Tibial nerve (tissue), 4 donors: Measurements from ENCODE around the gene PSMD5. TPM values are rescaled to one million over a fixed set of nuclear protein-coding genes. Genes with fewer than 3 reads are reported as not detected.

Source experiments
- DNase-seq, 2 donors: peaks; one replicate each; pipeline ENCODE4 v3.0.0-alpha.2; 2019; ENCODE audit warnings: low spot score in 2 of 2
- H3K27ac ChIP-seq, 4 donors: fragments of 200-600 bp; sonication (generic) in 3 of 4; one replicate each; pipeline ENCODE4 v1.5.1; 2017 to 2019; ENCODE audit warnings: mild to moderate bottlenecking in 1 of 4
- H3K27me3 ChIP-seq, 2 donors: fragments of 200-600 bp; sonication (generic) in 1 of 2; one replicate each; pipeline versions ENCODE4 v1.5.1 to v1.6.0; 2017 to 2019
- H3K36me3 ChIP-seq, 3 donors: fragments of 200-600 bp; sonication (generic); one replicate each; pipeline ENCODE4 v1.5.1; 2018 to 2019
- H3K4me1 ChIP-seq, 4 donors: fragments of 200-600 bp; sonication (generic) in 3 of 4; one replicate each; pipeline ENCODE4 v1.5.1; 2017 to 2019
- H3K4me3 ChIP-seq, 4 donors: fragments of 200-600 bp; sonication (generic) in 3 of 4; one replicate each; pipeline ENCODE4 v1.5.1; 2017 to 2019; ENCODE audit warnings: mild to moderate bottlenecking in 1 of 4, moderate library complexity in 1 of 4
- H3K9me3 ChIP-seq, 4 donors: fragments of 200-600 bp; sonication (generic) in 3 of 4; one replicate each; pipeline ENCODE4 v1.5.1; 2017 to 2019
- CTCF ChIP-seq, 5 experiments: fragments of 200-600 bp in 3 of 5; fragments of 450-650 bp in 2 of 5; sonication (generic) in 3 of 5; IDR thresholded peaks; one replicate each; pipeline ENCODE4 v1.5.1; 2016 to 2019; ENCODE audit warnings: antibody characterized with exemption in 5 of 5, mild to moderate bottlenecking in 3 of 5, moderate library complexity in 2 of 5
- EP300 ChIP-seq, 2 donors: sonication (generic); formaldehyde crosslinking; IDR thresholded peaks; one replicate each; pipeline ENCODE4 v1.6.1; 2017; ENCODE audit warnings: antibody characterized with exemption in 2 of 2, mild to moderate bottlenecking in 1 of 2
- POLR2A ChIP-seq, 2 donors: fragments of 450-650 bp; IDR thresholded peaks; one replicate each; pipeline ENCODE4 v1.6.1; 2017; ENCODE audit warnings: antibody characterized with exemption in 2 of 2, mild to moderate bottlenecking in 2 of 2, moderate library complexity in 2 of 2
- WGBS, 2 donors: methylation state at CpG; one replicate each; pipeline ENCODE4 v1.1.5; 2018; 5-methylcytosine and 5-hydroxymethylcytosine counted together
- total RNA-seq, 4 donors: library from RNA; depleted of rRNA; stranded (reverse); fragments of >200 nt; gene quantifications; one replicate each; pipeline ENCODE4 v1.1.0, GENCODE V29; 2016

PSMD5 gene
- total RNA-seq, 4 donors from 2014 or later: 33.9 to 37.7 (median 37.4) TPM

DNA sequence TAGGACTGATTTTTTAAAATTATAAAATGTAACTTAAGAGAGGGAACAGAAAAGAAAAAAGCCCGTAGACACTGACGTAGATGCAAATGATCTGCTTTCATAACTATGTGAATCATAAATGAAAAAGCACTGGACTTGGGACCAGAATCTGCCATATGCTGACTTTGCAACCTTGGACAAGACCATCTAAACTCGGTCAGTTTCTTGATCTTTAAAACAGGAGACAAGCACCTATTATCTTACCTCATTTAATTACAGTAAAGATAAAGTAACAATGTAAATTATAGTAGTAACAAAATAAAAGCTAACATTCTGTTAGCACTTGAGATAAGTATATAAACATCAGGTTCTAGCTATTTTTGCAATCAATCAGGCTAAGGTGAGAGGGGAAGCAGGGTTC, 69.5 kb downstream of the PSMD5 start:
- Histone ChIP-seq H3K36me3 (peaks cover 2 to 97% (median 6%) of the 10 kb centered on the region in 3 donors), H3K4me1 (no peaks in the 10 kb centered on the region), H3K9me3 (no peaks in the 10 kb centered on the region), H3K4me3 (no peak overlapping the region), H3K27ac (no peak overlapping the region), H3K27me3 (no peaks in the 10 kb centered on the region)
- WGBS, 2 donors: 85 to 88% methylated on average over 3 of the region's 3 CpGs
- no peak for TF ChIP-seq POLR2A (IDR thresholded peaks at IDR 0.05)
- no peak for TF ChIP-seq CTCF (IDR thresholded peaks at IDR 0.05)
- TF ChIP-seq EP300 (IDR thresholded peaks at IDR 0.05): no peak
- DNase-seq: no peak

GRCh38 chr9:120770931-120771330, 71.8 kb downstream of the PSMD5 start:
- no peaks in the 10 kb centered on the region for H3K27me3 ChIP-seq
- no peak for DNase-seq
- H3K4me3 ChIP-seq: no peak overlapping the region
- H3K9me3 ChIP-seq: no peaks in the 10 kb centered on the region
- 87 to 88% methylated on average over 4 of the region's 4 CpGs for WGBS, 2 donors
- no peaks in the 10 kb centered on the region for H3K4me1 ChIP-seq
- TF ChIP-seq EP300 (IDR thresholded peaks at IDR 0.05): no peak
- no peak for TF ChIP-seq POLR2A (IDR thresholded peaks at IDR 0.05)
- no peak for TF ChIP-seq CTCF (IDR thresholded peaks at IDR 0.05)
- peaks cover 0 to 96% (median 6%) of the 10 kb centered on the region in 3 donors for H3K36me3 ChIP-seq
- H3K27ac ChIP-seq: no peak overlapping the region

GRCh38 chr9:120768886-120769285, 73.8 kb downstream of the PSMD5 start:
- Histone ChIP-seq H3K27me3 (no peaks in the 10 kb centered on the region), H3K4me3 (no peak overlapping the region), H3K9me3 (no peaks in the 10 kb centered on the region), H3K27ac (no peak overlapping the region), H3K36me3 (peaks cover 0 to 97% (median 15%) of the 10 kb centered on the region in 3 donors), H3K4me1 (no peaks in the 10 kb centered on the region)
- no peak for TF ChIP-seq EP300 (IDR thresholded peaks at IDR 0.05)
- TF ChIP-seq POLR2A (IDR thresholded peaks at IDR 0.05): no peak
- TF ChIP-seq CTCF (IDR thresholded peaks at IDR 0.05): no peak
- WGBS, 2 donors: 93 to 97% methylated on average over 1 of the region's 1 CpG
- DNase-seq: no peak

DNA sequence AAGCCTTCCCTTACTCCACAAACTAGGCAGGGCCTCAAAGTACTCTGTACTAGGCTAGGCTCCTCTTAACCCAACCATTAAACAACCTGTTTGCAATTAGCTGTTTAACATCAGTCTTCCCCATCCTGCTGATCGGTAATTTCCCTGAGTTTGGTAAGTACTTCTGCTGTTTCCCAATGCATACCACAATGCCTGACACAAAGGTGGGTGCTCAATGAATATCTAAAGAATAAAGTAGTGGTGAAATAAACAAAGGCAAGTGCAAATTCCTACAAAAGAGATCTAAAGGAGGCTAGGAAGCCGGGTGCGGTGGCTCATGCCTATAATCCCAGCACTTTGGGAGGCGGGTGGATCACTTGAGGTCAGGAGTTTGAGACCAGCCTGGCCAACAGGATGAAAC, 74.5 kb downstream of the PSMD5 start:
- H3K27me3 ChIP-seq: no peaks in the 10 kb centered on the region
- no peaks in the 10 kb centered on the region for H3K4me1 ChIP-seq
- peaks cover 0 to 97% (median 19%) of the 10 kb centered on the region in 3 donors for H3K36me3 ChIP-seq
- no peak overlapping the region for H3K27ac ChIP-seq
- WGBS, 2 donors: 89 to 90% methylated on average over 4 of the region's 4 CpGs
- no peaks in the 10 kb centered on the region for H3K9me3 ChIP-seq
- no peak for TF ChIP-seq POLR2A (IDR thresholded peaks at IDR 0.05)
- TF ChIP-seq CTCF (IDR thresholded peaks at IDR 0.05): no peak
- TF ChIP-seq EP300 (IDR thresholded peaks at IDR 0.05): no peak
- no peak overlapping the region for H3K4me3 ChIP-seq
- no peak for DNase-seq

GRCh38 chr9:120767451-120767850, 75.3 kb downstream of the PSMD5 start:
- Histone ChIP-seq H3K4me3 (no peak overlapping the region), H3K36me3 (peaks cover 0 to 97% (median 19%) of the 10 kb centered on the region in 3 donors), H3K4me1 (no peaks in the 10 kb centered on the region), H3K9me3 (no peaks in the 10 kb centered on the region), H3K27me3 (no peaks in the 10 kb centered on the region), H3K27ac (no peak overlapping the region)
- 83% methylated on average over 3 of the region's 3 CpGs for WGBS, 2 donors
- no peak for DNase-seq
- no peak for TF ChIP-seq CTCF (IDR thresholded peaks at IDR 0.05)
- TF ChIP-seq POLR2A (IDR thresholded peaks at IDR 0.05): no peak
- no peak for TF ChIP-seq EP300 (IDR thresholded peaks at IDR 0.05)

Other genes starting within 250 kb of the PSMD5 start
- gene MEGF9, start 128.5 kb downstream of the PSMD5 start, total RNA-seq: 100 to 1,000 TPM in 1 of 4 donors, 10 to 100 TPM in 3; 62.1 to 113 (median 91.8) TPM
- gene FBXW2, start 49.5 kb downstream of the PSMD5 start, total RNA-seq: 10 to 100 TPM; 33.9 to 56.6 (median 45.7) TPM
- gene PHF19, start 34.3 kb upstream of the PSMD5 start, total RNA-seq: 10 to 100 TPM; 31.2 to 61.6 (median 44.3) TPM
- gene TRAF1, start 83.9 kb upstream of the PSMD5 start, total RNA-seq: 10 to 100 TPM; 12.3 to 21.0 (median 19.8) TPM
- 10 to 100 TPM; 18.9 to 33.0 (median 23.2) TPM for gene C5, start 207.4 kb upstream of the PSMD5 start, total RNA-seq
- gene CNTRL, start 232.0 kb upstream of the PSMD5 start, total RNA-seq: 10 to 100 TPM; 23.4 to 32.7 (median 31.0) TPM